H9 (cell line): ENCODE data around the gene FEM1C. TPM values are rescaled to one million over a fixed set of nuclear protein-coding genes. Genes with fewer than 3 reads are reported as not detected.

Source experiments
- DNase-seq: peaks from one replicate; pipeline ENCODE4 v3.0.0-alpha.2; 2017
- H2AFZ ChIP-seq: one replicate; pipeline ENCODE4 v1.6.1; 2013; ENCODE audit warnings: mild to moderate bottlenecking, low read length, control low read depth, moderate library complexity
- H2AK5ac ChIP-seq: 2 replicates; pipeline ENCODE4 v1.6.1; 2013; ENCODE audit warnings: low read length, control low read depth, mixed read lengths; ENCODE audit not compliant: insufficient read length
- H2BK120ac ChIP-seq: one replicate; pipeline ENCODE4 v1.6.1; 2013; ENCODE audit warnings: low read depth, mild to moderate bottlenecking, low read length, control low read depth, inconsistent platforms; ENCODE audit not compliant: poor library complexity, severe bottlenecking
- H2BK12ac ChIP-seq: 2 replicates; pipeline ENCODE4 v1.6.1; 2013; ENCODE audit warnings: low read length, control low read depth, mixed read lengths, low read depth; ENCODE audit not compliant: insufficient read length
- H2BK15ac ChIP-seq: 2 replicates; pipeline ENCODE4 v1.6.1; 2013; ENCODE audit warnings: low read depth, low read length, control low read depth
- H2BK20ac ChIP-seq: one replicate; pipeline ENCODE4 v1.6.1; 2013; ENCODE audit warnings: low read depth, mild to moderate bottlenecking, low read length, control low read depth, inconsistent platforms; ENCODE audit not compliant: poor library complexity, severe bottlenecking
- H2BK5ac ChIP-seq: 2 replicates; pipeline ENCODE4 v1.6.1; 2013; ENCODE audit warnings: low read length, control low read depth, mixed read lengths; ENCODE audit not compliant: insufficient read length
- H3K14ac ChIP-seq: 2 replicates; pipeline ENCODE4 v1.6.1; 2013; ENCODE audit warnings: low read length, control low read depth; ENCODE audit not compliant: insufficient read depth
- H3K18ac ChIP-seq: 2 replicates; pipeline ENCODE4 v1.6.1; 2013; ENCODE audit warnings: low read depth, mild to moderate bottlenecking, mixed read lengths, low read length, control low read depth; ENCODE audit not compliant: insufficient read length
- H3K23ac ChIP-seq: 2 replicates; pipeline ENCODE4 v1.6.1; 2013; ENCODE audit warnings: low read length, control low read depth, mixed read lengths, low read depth; ENCODE audit not compliant: insufficient read length
- H3K23me2 ChIP-seq: 2 replicates; pipeline ENCODE4 v1.6.1; 2013; ENCODE audit warnings: low read depth, mild to moderate bottlenecking, mixed read lengths, low read length, control low read depth; ENCODE audit not compliant: insufficient read length, poor library complexity, severe bottlenecking
- H3K27ac ChIP-seq: 2 replicates; pipeline ENCODE4 v1.5.1; 2013; ENCODE audit warnings: low read length, control low read depth, mixed read lengths, low read depth; ENCODE audit not compliant: insufficient read length
- H3K27me3 ChIP-seq: 2 replicates; pipeline ENCODE4 v1.6.1; 2013; ENCODE audit warnings: low read length, control low read depth, inconsistent platforms; ENCODE audit not compliant: insufficient read depth
- H3K4ac ChIP-seq: 2 replicates; pipeline ENCODE4 v1.6.1; 2013; ENCODE audit warnings: low read depth, mild to moderate bottlenecking, control low read depth, inconsistent platforms, low read length, moderate library complexity
- H3K4me1 ChIP-seq: 2 replicates; pipeline ENCODE4 v1.6.1; 2013; ENCODE audit warnings: low read length, control low read depth, inconsistent platforms; ENCODE audit not compliant: insufficient read depth
- H3K4me2 ChIP-seq: 2 replicates; pipeline ENCODE4 v1.6.1; 2013; ENCODE audit warnings: low read length, control low read depth, mixed read lengths; ENCODE audit not compliant: insufficient read length, insufficient read depth
- H3K56ac ChIP-seq: 2 replicates; pipeline ENCODE4 v1.6.1; 2013; ENCODE audit warnings: low read depth, mild to moderate bottlenecking, mixed read lengths, low read length, control low read depth; ENCODE audit not compliant: insufficient read length
- H3K79me1 ChIP-seq: 2 replicates; pipeline ENCODE4 v1.6.1; 2013; ENCODE audit warnings: low read depth, mild to moderate bottlenecking, moderate library complexity, low read length, control low read depth, inconsistent platforms; ENCODE audit not compliant: insufficient read depth, poor library complexity, severe bottlenecking
- H3K79me2 ChIP-seq: 2 replicates; pipeline ENCODE4 v1.6.1; 2013; ENCODE audit warnings: low read length, control low read depth, inconsistent platforms; ENCODE audit not compliant: insufficient read depth
- H3K9ac ChIP-seq: 2 replicates; pipeline ENCODE4 v1.6.1; 2013; ENCODE audit warnings: low read length, control low read depth, mixed read lengths; ENCODE audit not compliant: insufficient read length; ENCODE audit errors: extremely low read depth
- H3K9me3 ChIP-seq: one replicate; pipeline ENCODE4 v1.6.1; 2013; ENCODE audit warnings: low read depth, low read length, inconsistent platforms; ENCODE audit not compliant: control insufficient read depth
- H3T11ph ChIP-seq: one replicate; pipeline ENCODE4 v1.6.1; 2013; ENCODE audit warnings: mild to moderate bottlenecking, low read length, control low read depth, inconsistent platforms
- H4K20me1 ChIP-seq: one replicate; pipeline ENCODE4 v1.6.1; 2013; ENCODE audit not compliant: control insufficient read depth, insufficient read length, insufficient read depth
- H4K5ac ChIP-seq: 2 replicates; pipeline ENCODE4 v1.6.1; 2013; ENCODE audit warnings: low read depth, mild to moderate bottlenecking, mixed read lengths, low read length, control low read depth; ENCODE audit not compliant: insufficient read length
- H4K8ac ChIP-seq: replicated peaks from 2 replicates; pipeline ENCODE4 v1.6.1; 2013; ENCODE audit warnings: low read length, control low read depth, mixed read lengths, low read depth; ENCODE audit not compliant: insufficient read length
- H4K91ac ChIP-seq: 2 replicates; pipeline ENCODE4 v1.6.1; 2013; ENCODE audit warnings: low read depth, mild to moderate bottlenecking, moderate library complexity, mixed read lengths, low read length, control low read depth; ENCODE audit not compliant: insufficient read length
- H3K27ac Mint-ChIP-seq, 3 experiments: 2 replicates in 2 of 3; 3 replicates in 1 of 3; pipeline ENCODE4 v1.8.0; 2020 to 2021; ENCODE audit warnings: mixed read lengths in 3 of 3, mild to moderate bottlenecking in 1 of 3, moderate library complexity in 1 of 3
- H3K27me3 Mint-ChIP-seq: 2 replicates; pipeline ENCODE4 v1.8.0; 2021; ENCODE audit warnings: low read depth, mild to moderate bottlenecking, moderate library complexity, mixed read lengths
- H3K36me3 Mint-ChIP-seq, 3 experiments: 2 replicates in 2 of 3; 3 replicates in 1 of 3; pipeline ENCODE4 v1.8.0; 2020 to 2021; ENCODE audit warnings: low read depth in 3 of 3, mixed read lengths in 3 of 3; ENCODE audit not compliant: insufficient read depth in 1 of 3
- H3K4me1 Mint-ChIP-seq, 2 experiments: 2 replicates each; pipeline ENCODE4 v1.8.0; 2020; ENCODE audit warnings: mixed read lengths in 2 of 2
- H3K4me3 Mint-ChIP-seq, 2 experiments: 2 replicates in 1 of 2; 3 replicates in 1 of 2; pipeline ENCODE4 v1.8.0; 2020 to 2021; ENCODE audit warnings: mild to moderate bottlenecking in 2 of 2, mixed read lengths in 2 of 2, moderate library complexity in 1 of 2
- H3K9me3 Mint-ChIP-seq, 2 experiments: 2 replicates in 1 of 2; 3 replicates in 1 of 2; pipeline ENCODE4 v1.8.0; 2020; ENCODE audit warnings: mild to moderate bottlenecking in 2 of 2, mixed read lengths in 2 of 2, moderate library complexity in 1 of 2
- CTCF ChIP-seq: fragments of 200-600 bp; sonication (generic); conservative IDR thresholded peaks from 3 replicates; pipeline ENCODE4 v1.8.0; 2021; ENCODE audit warnings: antibody characterized with exemption, mild to moderate bottlenecking
- WGBS: extraction: QIAGEN DNeasy Blood & Tissue Kit; methylation state at CpG from one replicate; pipeline ENCODE4 v1.1.7; 2013; ENCODE audit warnings: missing lambda C conversion rate, low lambda C conversion rate, mixed read lengths; ENCODE audit not compliant: insufficient read length; ENCODE audit errors: extremely low coverage; 5-methylcytosine and 5-hydroxymethylcytosine counted together
- total RNA-seq: library from RNA; stranded (reverse); gene quantifications from 2 replicates; pipeline ENCODE4 v1.2.1, GENCODE V29; 2021

FEM1C gene
- total RNA-seq, 1 experiment from 2014 or later = 15.2 TPM

DNA sequence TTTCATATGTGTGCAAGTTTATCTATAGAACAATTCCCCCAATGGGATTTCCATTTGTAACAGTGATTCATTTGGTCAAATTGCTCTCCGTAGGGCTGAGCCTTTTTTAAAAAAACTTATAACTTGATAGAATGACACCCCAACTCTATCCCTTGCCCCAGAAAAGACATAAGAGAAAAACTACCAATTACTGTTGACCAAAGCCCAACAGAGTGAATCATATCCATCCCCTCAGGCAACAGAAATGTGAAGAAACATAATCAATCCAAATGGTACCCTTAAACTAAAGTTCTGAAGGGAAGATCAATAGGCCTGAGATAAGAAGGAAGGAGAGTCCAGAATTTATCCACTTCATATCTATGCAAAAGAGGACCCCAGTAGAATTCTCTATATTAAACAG lies 39.9 kb upstream of the FEM1C start:
- no peak for DNase-seq
- Mint-ChIP-seq H3K9me3 (no peaks in the 10 kb centered on the region), H3K4me3 (no peak overlapping the region), H3K27me3 (no peaks in the 10 kb centered on the region), H3K27ac (no peak overlapping the region), H3K36me3 (no peaks in the 10 kb centered on the region), H3K4me1 (peaks cover 5% of the 10 kb centered on the region in 2 experiments; a peak in 2 of 4 replicates)
- Histone ChIP-seq H3K4me1 (no peaks in the 10 kb centered on the region; the same call in 1 of the 2 replicates), H2BK20ac (no peak overlapping the region), H3K4me2 (no peak overlapping the region), H4K20me1 (no peaks in the 10 kb centered on the region), H4K91ac (no peak overlapping the region), H3K27me3 (no peaks in the 10 kb centered on the region), H2BK12ac (no peak overlapping the region), H3K23ac (no peak overlapping the region), H2BK15ac (no peak overlapping the region), H3T11ph (no peak overlapping the region), H3K9me3 (no peaks in the 10 kb centered on the region), H4K8ac (no peak overlapping the region), H3K79me1 (no peaks in the 10 kb centered on the region), H2BK5ac (no peak overlapping the region), H3K4ac (no peak overlapping the region), H3K79me2 (no peaks in the 10 kb centered on the region), H3K23me2 (no peaks in the 10 kb centered on the region), H3K9ac (no peak overlapping the region), H3K14ac (no peak overlapping the region), H2AFZ (no peak overlapping the region), H3K18ac (no peak overlapping the region), H2BK120ac (no peak overlapping the region), H4K5ac (no peak overlapping the region), H2AK5ac (no peak overlapping the region), H3K27ac (no peak overlapping the region), H3K56ac (no peak overlapping the region)
- TF ChIP-seq CTCF = no peak
- no CpG with 5 or more reads among the region's 1 CpG for WGBS
